Testis (tissue), 2 donors: ENCODE results near the gene WFDC10A.

Experiments used
- CTCF ChIP-seq, 3 experiments: fragments of 450-650 bp in 2 of 3; fragments of 200-600 bp in 1 of 3; sonication (generic) in 1 of 3; IDR thresholded peaks; one replicate each; pipeline ENCODE4 v1.5.1; 2016 to 2019; ENCODE audit warnings: antibody characterized with exemption in 3 of 3, mild to moderate bottlenecking in 2 of 3, moderate library complexity in 1 of 3
- POLR2A ChIP-seq: fragments of 450-650 bp; IDR thresholded peaks from one replicate; pipeline ENCODE4 v1.6.1; 2017; ENCODE audit warnings: antibody characterized with exemption, mild to moderate bottlenecking, moderate library complexity

GRCh38 chr20:45631184-45631583, 1.6 kb downstream of the WFDC10A start, which contains the start of gene WFDC9:
- no peak for TF ChIP-seq POLR2A
- TF ChIP-seq CTCF (IDR thresholded peaks at IDR 0.05) = no peak
